Body of pancreas (tissue), 4 donors: ENCODE results near the gene CAPN15.

Experiments used
- CTCF ChIP-seq, 7 experiments: fragments of 450-650 bp in 4 of 7; fragments of 200-600 bp in 3 of 7; sonication (generic) in 3 of 7; IDR thresholded peaks; one replicate each; pipeline ENCODE4 v1.5.1; 2016 to 2019; ENCODE audit warnings: antibody characterized with exemption in 7 of 7
- POLR2A ChIP-seq, 3 donors: fragments of 450-650 bp; IDR thresholded peaks; one replicate each; pipeline ENCODE4 v1.6.1; 2016; ENCODE audit warnings: antibody characterized with exemption in 3 of 3, mild to moderate bottlenecking in 2 of 3

- TF ChIP-seq POLR2A (IDR thresholded peaks at IDR 0.05), result no peak
- no peak for TF ChIP-seq CTCF (IDR thresholded peaks at IDR 0.05)
Observed at GRCh38 chr16:565419-566330, 38.2 kb downstream of the CAPN15 start.
